Measurements from ENCODE around the gene PLEKHG5.
"Not testable (repeated sequence)": the region's sequence is repeated elsewhere in the genome, so short reads cannot be mapped to it uniquely, and the experiment has no call there.

PLEKHG5 gene

GRCh38 chr1:6445062-6445763 lies 46.3 kb downstream of the PLEKHG5 start:
- DNase-seq (ENCODE audit: low read depth): no peak

DNA sequence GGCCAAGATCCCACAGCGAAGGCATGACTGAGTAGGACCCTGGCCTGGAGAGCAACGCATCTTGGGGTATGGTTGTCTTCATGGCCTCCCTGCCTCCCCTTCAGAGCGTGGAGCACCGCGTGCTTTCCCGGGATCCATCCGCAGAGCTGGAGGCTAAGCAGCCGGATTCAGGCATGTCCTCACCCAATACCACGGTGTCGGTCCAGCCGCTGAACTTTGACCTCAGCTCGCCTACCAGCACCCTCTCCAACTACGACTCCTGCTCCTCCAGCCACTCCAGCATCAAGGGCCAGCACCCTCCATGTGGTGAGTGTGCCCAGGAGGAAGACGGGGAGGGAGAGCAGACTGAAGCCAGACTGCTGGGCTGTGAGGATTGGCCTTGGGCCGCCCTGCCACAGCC lies 47.1 kb downstream of the PLEKHG5 start:
- DNase-seq (ENCODE audit: low read depth): no peak

- DNase-seq (ENCODE audit: low read depth): no peak
Measured at GRCh38 chr1:6443339-6444115, 47.9 kb downstream of the PLEKHG5 start.

DNA sequence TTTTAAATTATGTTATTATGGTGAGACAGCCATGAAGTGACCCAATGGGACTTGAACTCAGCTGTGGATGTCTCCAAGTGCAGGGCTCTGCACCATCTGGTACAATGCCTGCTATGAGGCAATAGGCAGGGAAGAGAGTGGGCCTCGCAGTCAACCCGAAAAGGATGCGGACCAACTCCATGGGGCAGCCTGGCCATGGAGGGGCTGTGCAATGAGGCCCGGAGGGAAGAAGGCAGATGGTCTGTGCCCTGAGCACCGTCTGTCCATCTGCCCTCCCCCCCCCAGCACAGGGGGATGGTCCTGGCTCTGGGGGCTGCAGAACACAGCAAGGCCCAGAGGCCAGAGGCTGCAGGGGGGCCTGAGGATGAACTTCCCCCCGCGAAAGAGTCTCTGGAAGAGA lies 49.9 kb downstream of the PLEKHG5 start:
- DNase-seq (ENCODE audit: low read depth): no peak

DNA sequence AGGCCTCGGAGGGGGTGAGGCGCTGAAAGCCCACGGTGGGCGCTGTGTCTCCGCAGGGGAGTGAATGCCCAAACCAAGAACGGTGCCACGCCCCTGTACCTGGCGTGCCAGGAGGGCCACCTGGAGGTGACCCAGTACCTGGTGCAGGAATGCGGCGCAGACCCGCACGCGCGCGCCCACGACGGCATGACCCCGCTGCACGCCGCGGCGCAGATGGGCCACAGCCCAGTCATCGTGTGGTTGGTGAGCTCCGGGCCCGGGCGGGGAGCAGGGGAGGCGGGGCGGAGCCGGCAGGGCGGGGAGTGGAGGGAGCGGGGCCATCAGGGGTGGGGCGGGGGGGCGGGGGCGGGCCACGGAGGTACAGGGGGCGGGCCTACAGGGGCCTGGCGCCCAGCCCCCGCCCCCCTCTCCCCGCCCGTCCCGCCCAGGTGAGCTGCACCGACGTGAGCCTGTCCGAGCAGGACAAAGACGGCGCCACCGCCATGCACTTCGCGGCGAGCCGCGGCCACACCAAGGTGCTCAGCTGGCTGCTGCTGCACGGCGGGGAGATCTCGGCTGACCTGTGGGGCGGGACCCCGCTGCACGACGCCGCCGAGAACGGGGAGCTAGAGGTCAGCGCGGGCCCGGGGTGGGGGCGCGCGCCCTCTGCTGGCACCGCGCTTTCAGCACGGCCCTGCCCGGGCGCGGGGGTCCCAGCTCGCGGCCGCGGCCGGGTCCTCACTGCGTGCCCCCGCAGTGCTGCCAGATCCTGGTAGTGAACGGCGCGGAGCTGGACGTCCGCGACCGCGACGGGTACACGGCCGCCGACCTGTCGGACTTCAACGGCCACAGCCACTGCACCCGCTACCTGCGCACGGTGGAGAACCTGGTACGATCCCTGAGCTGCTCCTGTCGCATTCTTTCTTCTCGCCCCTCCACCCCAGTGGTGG lies 51.0 kb downstream of the PLEKHG5 start:
- no peak for DNase-seq (ENCODE audit: low read depth)

GRCh38 chr1:6438047-6438525 lies 53.4 kb downstream of the PLEKHG5 start:
- DNase-seq (ENCODE audit: low read depth): no peak

- DNase-seq (ENCODE audit: low read depth): not testable (repeated sequence)
Measured at GRCh38 chr1:6437012-6437700, 54.3 kb downstream of the PLEKHG5 start.

GRCh38 chr1:6436277-6436676 lies 55.2 kb downstream of the PLEKHG5 start:
- not testable (repeated sequence) for DNase-seq (ENCODE audit: low read depth)

DNA sequence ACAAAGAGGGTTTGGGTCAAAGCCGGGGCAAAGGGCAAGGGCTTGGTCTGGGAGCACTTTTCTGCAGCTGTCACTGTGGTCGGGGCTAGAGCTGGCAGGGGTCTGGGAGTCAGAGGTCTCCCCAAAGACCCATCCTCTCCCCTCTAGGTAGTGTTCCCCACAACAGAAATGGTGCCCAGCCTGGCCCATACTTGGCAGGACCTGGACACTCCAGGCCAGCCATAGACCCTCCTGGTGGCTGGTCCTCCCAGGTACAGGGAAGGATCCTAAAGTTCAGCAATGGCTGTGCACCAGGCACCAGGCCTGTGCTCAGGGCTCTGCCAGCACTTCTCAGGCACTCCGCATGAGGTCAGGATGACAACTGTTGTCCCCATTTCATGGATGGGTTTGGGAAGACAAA lies 55.9 kb downstream of the PLEKHG5 start:
- no peak for DNase-seq (ENCODE audit: low read depth)

- no peak for DNase-seq (ENCODE audit: low read depth)
Measured at GRCh38 chr1:6435129-6435528, 56.3 kb downstream of the PLEKHG5 start.

DNA sequence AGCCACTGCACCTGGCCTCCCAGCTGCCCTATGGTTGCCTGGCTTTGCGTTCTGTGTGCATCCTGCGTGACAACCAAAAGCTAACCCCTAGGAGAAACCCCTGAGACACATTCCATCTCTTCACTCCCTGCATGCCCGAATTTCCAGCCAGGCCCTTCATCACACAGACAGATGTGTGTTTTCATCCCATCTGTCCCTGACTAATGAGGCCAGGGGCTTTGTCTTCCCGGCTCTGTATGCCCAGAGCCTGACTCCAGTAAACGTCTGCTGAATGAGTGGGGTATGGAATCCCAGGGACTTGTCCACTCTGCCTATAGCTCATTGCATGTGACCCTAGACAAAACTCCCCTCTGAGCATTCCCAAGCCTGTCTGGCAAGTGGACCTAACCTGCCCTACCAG lies 57.3 kb downstream of the PLEKHG5 start:
- DNase-seq (ENCODE audit: low read depth): no peak

DNA sequence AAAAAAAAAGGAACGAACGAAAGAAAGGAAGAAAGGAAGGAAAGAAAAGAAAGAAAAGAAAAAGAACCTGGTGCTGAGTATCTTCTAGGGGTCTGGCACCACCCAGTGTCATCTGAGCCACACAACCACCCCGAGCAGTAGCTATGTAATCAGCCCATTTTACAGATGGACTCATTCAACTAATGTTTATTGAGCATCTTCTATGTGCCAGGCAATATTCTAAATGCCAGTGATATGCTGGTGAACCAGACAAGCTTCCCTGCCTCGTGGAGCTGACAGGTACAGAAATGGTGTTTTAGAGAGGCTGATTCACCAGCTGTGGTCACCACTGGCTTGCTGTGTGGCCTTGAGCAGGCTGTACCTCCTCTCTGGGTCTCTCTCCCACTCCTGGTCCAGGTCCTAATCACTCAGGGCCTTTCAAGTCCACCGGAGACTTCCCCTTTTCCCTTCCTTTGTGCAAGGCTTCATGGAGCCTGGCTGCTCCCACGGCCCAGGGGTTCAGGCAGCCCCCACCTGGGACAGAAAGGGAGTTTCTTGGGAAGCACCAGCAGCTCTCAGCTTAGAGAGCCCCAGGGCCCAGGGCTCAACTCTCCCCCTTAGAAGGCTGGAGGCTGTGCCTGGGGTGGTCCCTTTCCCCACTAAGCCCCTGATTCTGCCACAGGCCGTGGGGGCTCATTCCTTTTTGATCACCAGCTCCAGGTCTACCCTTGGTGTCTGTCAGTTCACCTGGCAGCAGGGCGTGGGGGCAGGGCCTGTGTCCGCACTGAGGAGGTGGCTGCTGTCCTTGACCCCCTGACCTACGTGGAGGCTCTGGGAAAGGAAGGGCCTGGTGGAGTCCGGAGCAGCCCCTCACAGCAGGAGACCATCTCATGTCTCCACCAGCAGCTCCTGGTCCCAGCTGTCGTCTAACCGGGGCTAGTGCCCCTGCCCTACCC lies 59.6 kb downstream of the PLEKHG5 start:
- not testable (repeated sequence) for DNase-seq (ENCODE audit: low read depth)

DNA sequence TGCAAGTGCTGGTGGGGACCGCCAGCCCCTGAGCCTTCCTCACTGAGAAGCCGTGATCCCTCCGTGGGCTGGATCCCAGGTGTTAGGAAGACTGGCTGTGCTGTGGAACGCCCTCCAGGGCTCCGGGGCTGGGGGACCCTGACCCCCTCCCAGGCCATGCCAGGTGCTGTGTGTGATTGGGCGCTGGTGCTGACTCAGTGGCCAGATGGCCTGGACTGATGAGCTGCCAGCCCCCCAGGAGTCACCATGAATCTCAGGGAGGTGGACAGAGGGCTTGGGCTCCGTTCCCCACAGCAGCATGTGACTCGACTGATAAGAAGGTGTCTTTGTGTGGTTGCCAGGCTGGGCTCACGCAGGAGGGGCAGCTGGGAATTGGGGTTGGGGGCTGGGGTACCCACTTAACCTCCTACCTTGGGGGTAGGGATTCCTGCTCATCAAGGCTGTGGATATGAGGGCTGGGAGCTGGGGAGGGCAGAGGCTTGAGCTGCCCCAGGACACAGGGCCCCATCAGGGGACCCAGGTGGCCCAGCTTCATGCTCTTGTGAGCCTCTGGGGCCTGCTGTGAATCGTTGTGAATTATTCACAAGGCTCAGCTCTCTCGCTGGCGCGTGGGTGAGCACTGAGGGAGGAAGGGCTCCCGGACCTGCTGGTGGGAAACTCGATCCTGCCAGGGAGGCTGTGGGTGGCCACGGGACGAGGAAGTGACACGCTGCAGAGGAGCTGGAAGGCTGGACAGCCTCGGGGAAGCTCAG lies 61.6 kb downstream of the PLEKHG5 start:
- not testable (repeated sequence) for DNase-seq (ENCODE audit: low read depth)

- not testable (repeated sequence) for DNase-seq (ENCODE audit: low read depth)
Measured at GRCh38 chr1:6428453-6428852, 63.0 kb downstream of the PLEKHG5 start.

GRCh38 chr1:6427441-6428390 lies 63.8 kb downstream of the PLEKHG5 start:
- no peak for DNase-seq (ENCODE audit: low read depth)

GRCh38 chr1:6426972-6427350 lies 64.5 kb downstream of the PLEKHG5 start:
- no peak for DNase-seq (ENCODE audit: low read depth)

- no peak for DNase-seq (ENCODE audit: low read depth)
Measured at GRCh38 chr1:6426277-6426971, 65.0 kb downstream of the PLEKHG5 start.

DNA sequence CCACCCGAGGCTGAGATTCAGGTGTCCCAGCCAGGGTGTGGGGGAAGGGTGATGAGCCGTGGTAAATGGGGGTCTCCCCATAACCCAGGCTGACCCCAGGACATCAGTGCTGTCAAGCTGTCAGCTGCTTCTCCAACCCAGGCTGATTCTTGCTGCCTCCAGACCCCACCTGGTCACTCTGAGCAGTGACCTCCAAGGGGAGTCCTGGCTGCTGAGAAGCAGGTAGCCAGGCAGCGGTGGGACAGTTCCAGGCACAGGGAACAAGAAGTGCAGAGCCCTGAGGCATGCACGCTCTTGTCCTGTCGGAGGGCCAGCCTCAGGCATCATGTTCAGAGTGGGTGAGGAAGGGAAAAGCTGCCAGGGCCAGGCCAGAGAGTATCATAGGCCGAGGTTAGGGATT lies 65.8 kb downstream of the PLEKHG5 start:
- DNase-seq (ENCODE audit: low read depth): no peak
